Right renal cortex interstitium (tissue), 3 donors: ENCODE results near the gene SPOCK3. TPM values are rescaled to one million over a fixed set of nuclear protein-coding genes. Genes with fewer than 3 reads are reported as not detected.
"Not testable (repeated sequence)": the region's sequence is repeated elsewhere in the genome, so short reads cannot be mapped to it uniquely, and the experiment has no call there.

ENCODE experiments used
- DNase-seq, 3 donors: peaks; one replicate each; pipeline ENCODE4 v3.0.0-alpha.2; 2013; ENCODE audit warnings: low read depth in 3 of 3, low spot score in 2 of 3
- polyA plus RNA-seq, 3 donors: library from polyadenylated mRNA; unstranded; fragments of 120-200 nt; gene quantifications; one replicate each; pipeline ENCODE4 v1.2.1, GENCODE V29; 2013; ENCODE audit not compliant: insufficient read length in 3 of 3

SPOCK3 gene
- polyA plus RNA-seq, 3 donors = 9.6 to 15.6 (median 15.0) TPM

GRCh38 chr4:166715748-166716713 lies 518.3 kb downstream of the SPOCK3 start:
- DNase-seq = not testable (repeated sequence)

DNA sequence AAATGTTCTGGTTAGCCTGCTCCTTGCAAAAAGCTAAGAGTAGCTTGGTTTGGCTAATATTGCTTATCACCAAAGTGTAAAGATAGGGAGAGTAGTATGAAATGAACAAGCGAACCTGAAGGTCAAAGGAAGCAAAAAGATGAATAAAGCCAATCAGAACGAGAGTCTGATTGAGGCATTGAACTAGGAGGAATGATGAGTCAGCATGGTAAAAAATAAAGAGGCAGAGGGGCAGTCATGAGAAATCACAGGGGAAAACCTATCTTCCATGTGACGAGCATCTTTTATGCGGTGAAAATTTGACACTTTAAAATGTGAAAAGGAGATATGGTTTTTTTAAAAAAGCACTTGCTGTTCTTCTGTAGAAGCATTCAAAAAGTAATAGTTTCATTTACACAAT lies 533.7 kb downstream of the SPOCK3 start:
- DNase-seq = no peak

DNA sequence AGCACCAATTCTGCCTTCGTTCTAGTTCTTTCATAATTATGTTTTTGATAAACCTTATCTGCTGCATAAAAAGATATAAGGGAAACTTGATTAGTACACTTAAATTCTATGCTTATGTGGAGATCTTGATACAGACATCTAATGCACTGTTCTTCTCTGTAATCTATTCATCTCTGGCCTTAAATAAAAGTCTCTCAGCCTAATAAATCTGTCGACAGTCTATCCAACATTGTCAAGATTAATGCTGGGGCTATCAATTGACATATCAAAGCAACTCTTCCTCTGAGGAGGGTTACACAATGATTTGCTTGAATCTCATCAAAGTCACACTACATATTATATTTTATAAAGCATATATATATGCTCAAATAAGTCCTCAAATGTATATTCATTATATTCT lies 545.5 kb downstream of the SPOCK3 start:
- no peak for DNase-seq

DNA sequence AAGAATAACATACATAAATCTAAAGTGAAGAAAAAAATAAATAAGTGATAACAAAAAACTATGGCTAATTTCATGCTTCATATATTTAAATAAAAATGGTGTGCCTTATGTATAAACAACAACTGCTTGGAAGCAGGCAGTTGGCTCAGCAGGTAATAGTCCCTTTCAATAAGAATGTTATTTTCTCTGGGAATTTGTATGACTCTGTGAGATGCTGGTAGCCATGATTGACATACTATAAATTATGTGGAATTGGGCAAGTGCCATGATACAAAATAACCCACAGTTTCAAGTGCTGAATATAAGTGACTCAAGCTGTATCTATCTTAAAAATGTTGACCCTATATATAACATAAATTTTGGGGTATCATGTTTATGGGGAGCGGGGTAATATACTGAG lies 546.5 kb downstream of the SPOCK3 start:
- no peak for DNase-seq
